GM12801 (cell line): ENCODE data around the gene RAD1.

Experiments
- CTCF ChIP-seq: IDR thresholded peaks from one replicate; pipeline ENCODE4 v1.5.1; 2011; ENCODE audit warnings: control low read depth; ENCODE audit not compliant: insufficient read length; ENCODE audit errors: extremely low read depth

The RAD1 gene

GRCh38 chr5:34941936-34942335 is 26.6 kb upstream of the RAD1 start:
- TF ChIP-seq CTCF = no peak

GRCh38 chr5:34932947-34933346 is 17.6 kb upstream of the RAD1 start:
- no peak for TF ChIP-seq CTCF

- TF ChIP-seq CTCF = no peak
Measured at GRCh38 chr5:34930870-34931269, 15.6 kb upstream of the RAD1 start.

- no peak for TF ChIP-seq CTCF
Measured at GRCh38 chr5:34930462-34930844, 15.1 kb upstream of the RAD1 start.

GRCh38 chr5:34929720-34930461 is 14.6 kb upstream of the RAD1 start:
- TF ChIP-seq CTCF = no peak

- no peak for TF ChIP-seq CTCF
Measured at GRCh38 chr5:34929134-34929719, 13.9 kb upstream of the RAD1 start, which contains the start of gene DNAJC21. TSS of gene DNAJC21 (plus strand) at chr5:34929559. CDS start at chr5:34929820, 261 bp downstream.

GRCh38 chr5:34928267-34928666 is 13.0 kb upstream of the RAD1 start:
- no peak for TF ChIP-seq CTCF
